ENCODE measurements around the gene STXBP5.

DNA sequence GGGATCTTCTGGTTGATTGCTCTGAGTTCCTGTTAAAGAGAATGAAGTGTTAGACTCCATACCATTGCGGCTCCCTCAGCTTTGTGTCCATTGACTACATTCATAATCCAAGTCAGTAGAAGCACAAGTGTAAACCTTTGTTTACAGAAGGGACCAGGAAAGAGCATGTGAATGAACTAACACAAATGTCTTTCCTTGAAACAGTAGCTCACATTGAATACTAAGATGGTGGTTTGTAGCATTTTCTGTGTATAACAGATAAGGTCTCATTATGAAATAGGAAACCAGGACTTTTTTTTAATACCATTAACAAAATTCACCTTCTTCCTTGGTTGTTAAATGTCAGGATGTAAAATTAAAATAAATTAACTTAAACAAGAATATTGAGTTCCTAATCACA lies 8.4 kb downstream of the STXBP5 start:
- TF ChIP-seq, protein P1, sequence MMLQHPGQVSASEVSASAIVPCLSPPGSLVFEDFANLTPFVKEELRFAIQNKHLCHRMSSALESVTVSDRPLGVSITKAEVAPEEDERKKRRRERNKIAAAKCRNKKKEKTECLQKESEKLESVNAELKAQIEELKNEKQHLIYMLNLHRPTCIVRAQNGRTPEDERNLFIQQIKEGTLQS (IDR thresholded peaks at IDR 0.05): no peak
- TF ChIP-seq SP1 (IDR thresholded peaks at IDR 0.05): no peak
- TF ChIP-seq, protein P2, sequence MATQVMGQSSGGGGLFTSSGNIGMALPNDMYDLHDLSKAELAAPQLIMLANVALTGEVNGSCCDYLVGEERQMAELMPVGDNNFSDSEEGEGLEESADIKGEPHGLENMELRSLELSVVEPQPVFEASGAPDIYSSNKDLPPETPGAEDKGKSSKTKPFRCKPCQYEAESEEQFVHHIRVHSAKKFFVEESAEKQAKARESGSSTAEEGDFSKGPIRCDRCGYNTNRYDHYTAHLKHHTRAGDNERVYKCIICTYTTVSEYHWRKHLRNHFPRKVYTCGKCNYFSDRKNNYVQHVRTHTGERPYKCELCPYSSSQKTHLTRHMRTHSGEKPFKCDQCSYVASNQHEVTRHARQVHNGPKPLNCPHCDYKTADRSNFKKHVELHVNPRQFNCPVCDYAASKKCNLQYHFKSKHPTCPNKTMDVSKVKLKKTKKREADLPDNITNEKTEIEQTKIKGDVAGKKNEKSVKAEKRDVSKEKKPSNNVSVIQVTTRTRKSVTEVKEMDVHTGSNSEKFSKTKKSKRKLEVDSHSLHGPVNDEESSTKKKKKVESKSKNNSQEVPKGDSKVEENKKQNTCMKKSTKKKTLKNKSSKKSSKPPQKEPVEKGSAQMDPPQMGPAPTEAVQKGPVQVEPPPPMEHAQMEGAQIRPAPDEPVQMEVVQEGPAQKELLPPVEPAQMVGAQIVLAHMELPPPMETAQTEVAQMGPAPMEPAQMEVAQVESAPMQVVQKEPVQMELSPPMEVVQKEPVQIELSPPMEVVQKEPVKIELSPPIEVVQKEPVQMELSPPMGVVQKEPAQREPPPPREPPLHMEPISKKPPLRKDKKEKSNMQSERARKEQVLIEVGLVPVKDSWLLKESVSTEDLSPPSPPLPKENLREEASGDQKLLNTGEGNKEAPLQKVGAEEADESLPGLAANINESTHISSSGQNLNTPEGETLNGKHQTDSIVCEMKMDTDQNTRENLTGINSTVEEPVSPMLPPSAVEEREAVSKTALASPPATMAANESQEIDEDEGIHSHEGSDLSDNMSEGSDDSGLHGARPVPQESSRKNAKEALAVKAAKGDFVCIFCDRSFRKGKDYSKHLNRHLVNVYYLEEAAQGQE (IDR thresholded peaks at IDR 0.05): no peak
- TF ChIP-seq, protein P3, sequence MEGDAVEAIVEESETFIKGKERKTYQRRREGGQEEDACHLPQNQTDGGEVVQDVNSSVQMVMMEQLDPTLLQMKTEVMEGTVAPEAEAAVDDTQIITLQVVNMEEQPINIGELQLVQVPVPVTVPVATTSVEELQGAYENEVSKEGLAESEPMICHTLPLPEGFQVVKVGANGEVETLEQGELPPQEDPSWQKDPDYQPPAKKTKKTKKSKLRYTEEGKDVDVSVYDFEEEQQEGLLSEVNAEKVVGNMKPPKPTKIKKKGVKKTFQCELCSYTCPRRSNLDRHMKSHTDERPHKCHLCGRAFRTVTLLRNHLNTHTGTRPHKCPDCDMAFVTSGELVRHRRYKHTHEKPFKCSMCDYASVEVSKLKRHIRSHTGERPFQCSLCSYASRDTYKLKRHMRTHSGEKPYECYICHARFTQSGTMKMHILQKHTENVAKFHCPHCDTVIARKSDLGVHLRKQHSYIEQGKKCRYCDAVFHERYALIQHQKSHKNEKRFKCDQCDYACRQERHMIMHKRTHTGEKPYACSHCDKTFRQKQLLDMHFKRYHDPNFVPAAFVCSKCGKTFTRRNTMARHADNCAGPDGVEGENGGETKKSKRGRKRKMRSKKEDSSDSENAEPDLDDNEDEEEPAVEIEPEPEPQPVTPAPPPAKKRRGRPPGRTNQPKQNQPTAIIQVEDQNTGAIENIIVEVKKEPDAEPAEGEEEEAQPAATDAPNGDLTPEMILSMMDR (IDR thresholded peaks at IDR 0.05; ENCODE audit: low read depth, low read length, missing input control): no peak
- no peak for TF ChIP-seq YY1 (IDR thresholded peaks at IDR 0.05)
- TF ChIP-seq, protein P4, sequence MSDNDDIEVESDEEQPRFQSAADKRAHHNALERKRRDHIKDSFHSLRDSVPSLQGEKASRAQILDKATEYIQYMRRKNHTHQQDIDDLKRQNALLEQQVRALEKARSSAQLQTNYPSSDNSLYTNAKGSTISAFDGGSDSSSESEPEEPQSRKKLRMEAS (IDR thresholded peaks at IDR 0.05): no peak
- no peak for TF ChIP-seq HNF4G (IDR thresholded peaks at IDR 0.05)
- TF ChIP-seq HNF4A (conservative IDR thresholded peaks at IDR 0.05): no peak
- TF ChIP-seq EGR1 (IDR thresholded peaks at IDR 0.05; ENCODE audit: low read depth in 2 of 2): no peak
- TF ChIP-seq TAF1 (conservative IDR thresholded peaks at IDR 0.05): no peak
- TF ChIP-seq FOXA2 (IDR thresholded peaks at IDR 0.05): no peak

Data from liver (tissue), 3 donors.